ENCODE results near the gene SCN5A. TPM values are rescaled to one million over a fixed set of nuclear protein-coding genes. Genes with fewer than 3 reads are reported as not detected.

SCN5A gene
- total and polyA plus RNA-seq, 2 of the 13 experiments (the other 11 are each of a cell fraction or from before 2014, with no cell fraction given): 0.22 TPM; not detected in 1

- ATAC-seq: no peak
- POLR2A ChIA-PET: no interaction called here
- no peak overlapping the region for H3K27ac ChIP-seq (ENCODE audit: extremely low read length, insufficient read depth, low read length)
- DNase-seq (ENCODE audit: low spot score): no peak
- H3K4me2 ChIP-seq (ENCODE audit: low read depth, low read length): no peak overlapping the region
- H3K9ac ChIP-seq (ENCODE audit: insufficient read depth, low read depth, low read length): no peak overlapping the region
- no peak overlapping the region for H3K4me3 ChIP-seq (replicated peaks in 1 of 3; ENCODE audit: insufficient read depth in 1 of 3, low read depth in 2 of 3, low read length in 3 of 3)
- peaks cover 12 to 74% of the 10 kb centered on the region in 2 experiments for H3K27me3 ChIP-seq (ENCODE audit: control insufficient read depth in 1 of 2, insufficient read depth in 2 of 2, low read length in 2 of 2)
- H4K20me1 ChIP-seq (ENCODE audit: insufficient read depth, low read length): no peaks in the 10 kb centered on the region
- TF ChIP-seq CBX5 (CRISPR knock-in tag; IDR thresholded peaks at IDR 0.05; ENCODE audit: borderline replicate concordance) (no peak), ZBTB44 (CRISPR knock-in tag; IDR thresholded peaks at IDR 0.05) (no peak), RNF219 (CRISPR knock-in tag; IDR thresholded peaks at IDR 0.05) (no peak), THYN1 (CRISPR knock-in tag; IDR thresholded peaks at IDR 0.05; ENCODE audit: borderline replicate concordance, low read depth) (no peak)
- 34% methylated on average over 6 of the region's 7 CpGs for WGBS (ENCODE audit: low lambda C conversion rate)
- intact Hi-C loops (cut with micrococcal nuclease; ENCODE audit: unreplicated experiment) (loop anchor here (5.0 kb wide), 2 partner anchors 183 to 198 kb away; no protein-coding TSS in a partner anchor), in situ Hi-C loops (cut with HindIII; ENCODE audit: extremely low pct_ligation_motif_present, low pct_unique_long_range_greater_than_20kb) (loop anchor here (5.0 to 10.0 kb wide), 2 partner anchors 112 to 200 kb away; no protein-coding TSS in a partner anchor)
- no peak overlapping the region for H2AFZ ChIP-seq (ENCODE audit: low read length)
- no peaks in the 10 kb centered on the region for H3K36me3 ChIP-seq (replicated peaks in 1 of 2; ENCODE audit: control insufficient read depth in 1 of 2, insufficient read depth in 2 of 2, low read length in 2 of 2)
- no peaks in the 10 kb centered on the region for H3K9me3 ChIP-seq (ENCODE audit: low read length)
- H3K79me2 ChIP-seq (ENCODE audit: insufficient read depth, low read length): no peaks in the 10 kb centered on the region
- H3K4me1 ChIP-seq (ENCODE audit: insufficient read depth, low read length): peaks cover 7% of the 10 kb centered on the region; the same call in 1 of the 2 replicates
- CTCF ChIA-PET (ENCODE audit: low intra/inter-chr PET ratio, low total read pairs): no interaction called here
- no TSS peak for BruUV-seq (replicated peaks)
- FAIRE-seq: no peak
Measured at GRCh38 chr3:38644662-38645053, 4.8 kb downstream of the SCN5A start.
